ENCODE measurements around the gene PYGM. TPM values are rescaled to one million over a fixed set of nuclear protein-coding genes. Genes with fewer than 3 reads are reported as not detected.

The PYGM gene
- total and polyA plus RNA-seq, 2 donors (not counting 1 experiment from before 2014, with no cell fraction given): 0.50 to 1.9 TPM

DNA sequence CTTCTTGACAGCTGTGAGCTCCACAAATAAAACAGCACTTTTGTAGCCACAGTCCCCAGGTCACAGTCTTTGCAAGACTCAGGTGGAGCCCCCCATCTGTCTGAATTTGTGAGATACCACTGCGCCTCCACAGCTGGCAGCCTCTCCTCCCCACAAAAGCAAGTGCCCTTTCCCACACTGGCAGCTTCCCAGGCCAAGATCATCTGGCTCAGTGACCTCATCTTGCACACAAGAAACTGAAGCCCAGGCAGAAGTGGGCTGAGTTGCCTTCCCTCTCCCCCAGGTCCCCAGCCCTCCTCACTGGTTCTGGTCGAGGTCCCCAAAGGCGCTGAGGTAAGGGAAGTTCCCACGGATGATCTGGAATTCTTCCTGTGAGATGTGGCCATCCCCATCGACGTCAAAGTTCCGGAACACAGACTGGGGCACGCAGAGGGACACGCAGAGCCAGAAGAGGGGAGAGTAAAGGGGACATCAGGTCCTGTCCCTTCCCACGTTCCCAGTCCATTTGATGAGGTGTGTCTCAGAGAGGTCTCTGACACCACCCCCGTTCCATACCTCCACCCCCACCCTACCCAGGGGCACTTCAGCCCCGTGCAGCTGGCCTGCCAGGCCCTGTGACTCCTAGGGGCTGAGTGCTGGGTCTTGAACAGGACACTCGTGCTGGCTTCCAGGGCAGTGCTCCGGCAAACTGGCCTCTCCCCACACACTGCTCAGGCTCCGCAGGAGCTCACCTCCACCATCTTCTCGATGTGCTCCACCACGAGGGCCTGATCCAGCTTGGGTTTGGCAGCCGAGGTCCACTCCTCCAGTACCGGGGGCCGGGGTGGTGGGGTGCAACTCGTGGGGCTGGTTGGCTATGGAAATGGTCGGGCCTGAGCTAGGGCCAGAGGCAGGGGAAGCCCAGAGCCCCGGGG is 24.7 kb downstream of the PYGM start:
- H3K4me3 ChIP-seq (replicated peaks in 1 of 4; ENCODE audit: control extremely low read depth in 1 of 4, insufficient read depth in 1 of 4, low read depth in 3 of 4, low read length in 4 of 4): no peak overlapping the region
- H3K9ac ChIP-seq (ENCODE audit: insufficient read depth, low read length): no peak overlapping the region
- no peaks in the 10 kb centered on the region for H3K36me3 ChIP-seq (ENCODE audit: control insufficient read depth, insufficient read depth, low read length)
- no peak overlapping the region for H3K4me2 ChIP-seq (ENCODE audit: extremely low read depth, insufficient read depth, low read length)
- DNase-seq (ENCODE audit: low read depth in 2 of 2): no peak
- H3K4me1 ChIP-seq (ENCODE audit: control insufficient read depth, extremely low read depth, insufficient read depth, low read length): no peaks in the 10 kb centered on the region
- no peak overlapping the region for H2AFZ ChIP-seq (ENCODE audit: low read length)
- peaks cover 2% of the 10 kb centered on the region for H3K27me3 ChIP-seq (ENCODE audit: control insufficient read depth, insufficient read depth, low read length)
- H3K79me2 ChIP-seq (ENCODE audit: control insufficient read depth, insufficient read depth, low read length): no peaks in the 10 kb centered on the region
- no peak overlapping the region for H3K27ac ChIP-seq (ENCODE audit: insufficient read depth, low read length)
- no peaks in the 10 kb centered on the region for H4K20me1 ChIP-seq (ENCODE audit: control insufficient read depth, extremely low read depth, insufficient read depth, low read length)
- TF ChIP-seq, protein P1, sequence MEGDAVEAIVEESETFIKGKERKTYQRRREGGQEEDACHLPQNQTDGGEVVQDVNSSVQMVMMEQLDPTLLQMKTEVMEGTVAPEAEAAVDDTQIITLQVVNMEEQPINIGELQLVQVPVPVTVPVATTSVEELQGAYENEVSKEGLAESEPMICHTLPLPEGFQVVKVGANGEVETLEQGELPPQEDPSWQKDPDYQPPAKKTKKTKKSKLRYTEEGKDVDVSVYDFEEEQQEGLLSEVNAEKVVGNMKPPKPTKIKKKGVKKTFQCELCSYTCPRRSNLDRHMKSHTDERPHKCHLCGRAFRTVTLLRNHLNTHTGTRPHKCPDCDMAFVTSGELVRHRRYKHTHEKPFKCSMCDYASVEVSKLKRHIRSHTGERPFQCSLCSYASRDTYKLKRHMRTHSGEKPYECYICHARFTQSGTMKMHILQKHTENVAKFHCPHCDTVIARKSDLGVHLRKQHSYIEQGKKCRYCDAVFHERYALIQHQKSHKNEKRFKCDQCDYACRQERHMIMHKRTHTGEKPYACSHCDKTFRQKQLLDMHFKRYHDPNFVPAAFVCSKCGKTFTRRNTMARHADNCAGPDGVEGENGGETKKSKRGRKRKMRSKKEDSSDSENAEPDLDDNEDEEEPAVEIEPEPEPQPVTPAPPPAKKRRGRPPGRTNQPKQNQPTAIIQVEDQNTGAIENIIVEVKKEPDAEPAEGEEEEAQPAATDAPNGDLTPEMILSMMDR (conservative IDR thresholded peaks at IDR 0.05 in 1 of 2, IDR thresholded peaks at IDR 0.05 in 1 of 2; ENCODE audit: low read depth in 1 of 2, low read length in 2 of 2): no peak
- no peak for TF ChIP-seq EZH2 (IDR thresholded peaks at IDR 0.05; ENCODE audit: low read length, missing control alignments)
- no peaks in the 10 kb centered on the region for H3K9me3 ChIP-seq (ENCODE audit: control insufficient read depth, insufficient read depth, low read depth, low read length)

GRCh38 chr11:64731601-64732000 is 28.2 kb downstream of the PYGM start:
- Histone ChIP-seq H3K9ac (ENCODE audit: insufficient read depth, low read length) (no peak overlapping the region), H3K4me1 (ENCODE audit: control insufficient read depth, extremely low read depth, insufficient read depth, low read length) (no peaks in the 10 kb centered on the region), H3K36me3 (ENCODE audit: control insufficient read depth, insufficient read depth, low read length) (no peaks in the 10 kb centered on the region), H4K20me1 (ENCODE audit: control insufficient read depth, extremely low read depth, insufficient read depth, low read length) (no peaks in the 10 kb centered on the region), H2AFZ (ENCODE audit: low read length) (no peak overlapping the region), H3K79me2 (ENCODE audit: control insufficient read depth, insufficient read depth, low read length) (no peaks in the 10 kb centered on the region), H3K4me2 (ENCODE audit: extremely low read depth, insufficient read depth, low read length) (no peak overlapping the region), H3K9me3 (ENCODE audit: control insufficient read depth, insufficient read depth, low read depth, low read length) (no peaks in the 10 kb centered on the region), H3K4me3 (replicated peaks in 1 of 4; ENCODE audit: control extremely low read depth in 1 of 4, insufficient read depth in 1 of 4, low read depth in 3 of 4, low read length in 4 of 4) (no peak overlapping the region), H3K27ac (ENCODE audit: insufficient read depth, low read length) (no peak overlapping the region), H3K27me3 (ENCODE audit: control insufficient read depth, insufficient read depth, low read length) (peaks cover 2% of the 10 kb centered on the region)
- no peak for TF ChIP-seq EZH2 (IDR thresholded peaks at IDR 0.05; ENCODE audit: low read length, missing control alignments)
- TF ChIP-seq, protein P1 (conservative IDR thresholded peaks at IDR 0.05 in 1 of 2, IDR thresholded peaks at IDR 0.05 in 1 of 2; ENCODE audit: low read depth in 1 of 2, low read length in 2 of 2): no peak
- DNase-seq (ENCODE audit: low read depth in 2 of 2): no peak

GRCh38 chr11:64729851-64730382 is 29.9 kb downstream of the PYGM start:
- H3K9ac ChIP-seq (ENCODE audit: insufficient read depth, low read length): no peak overlapping the region
- TF ChIP-seq, protein P1 (conservative IDR thresholded peaks at IDR 0.05 in 1 of 2, IDR thresholded peaks at IDR 0.05 in 1 of 2; ENCODE audit: low read depth in 1 of 2, low read length in 2 of 2): no peak
- TF ChIP-seq EZH2 (IDR thresholded peaks at IDR 0.05; ENCODE audit: low read length, missing control alignments): no peak
- H3K27ac ChIP-seq (ENCODE audit: insufficient read depth, low read length): no peak overlapping the region
- H3K4me1 ChIP-seq (ENCODE audit: control insufficient read depth, extremely low read depth, insufficient read depth, low read length): no peaks in the 10 kb centered on the region
- no peaks in the 10 kb centered on the region for H3K9me3 ChIP-seq (ENCODE audit: control insufficient read depth, insufficient read depth, low read depth, low read length)
- no peak for DNase-seq (ENCODE audit: low read depth in 2 of 2)
- no peak overlapping the region for H3K4me2 ChIP-seq (ENCODE audit: extremely low read depth, insufficient read depth, low read length)
- H2AFZ ChIP-seq (ENCODE audit: low read length): no peak overlapping the region
- H3K27me3 ChIP-seq (ENCODE audit: control insufficient read depth, insufficient read depth, low read length): peaks cover 2% of the 10 kb centered on the region
- no peaks in the 10 kb centered on the region for H3K36me3 ChIP-seq (ENCODE audit: control insufficient read depth, insufficient read depth, low read length)
- H4K20me1 ChIP-seq (ENCODE audit: control insufficient read depth, extremely low read depth, insufficient read depth, low read length): no peaks in the 10 kb centered on the region
- H3K4me3 ChIP-seq (replicated peaks in 1 of 4; ENCODE audit: control extremely low read depth in 1 of 4, insufficient read depth in 1 of 4, low read depth in 3 of 4, low read length in 4 of 4): no peak overlapping the region
- no peaks in the 10 kb centered on the region for H3K79me2 ChIP-seq (ENCODE audit: control insufficient read depth, insufficient read depth, low read length)

All from fibroblast of lung (primary cell).